Upper lobe of left lung (tissue), 6 donors: Measurements from ENCODE around the gene MLXIPL. TPM values are rescaled to one million over a fixed set of nuclear protein-coding genes. Genes with fewer than 3 reads are reported as not detected.
A peak's percentile ranks its signal among the peaks of the same experiment; 100 is the strongest.
"Not testable (repeated sequence)": the region's sequence is repeated elsewhere in the genome, so short reads cannot be mapped to it uniquely, and the experiment has no call there.

Experiments
- ATAC-seq, 2 donors: fragments of 200-7000 bp; cut with Tn5 transposase; one replicate each; pipeline ENCODE4 v1.9.1; 2022; ENCODE audit warnings: mild to moderate bottlenecking in 2 of 2, moderate library complexity in 2 of 2; ENCODE audit not compliant: low FRiP score in 2 of 2
- DNase-seq, 2 donors: peaks; one replicate each; pipeline ENCODE4 v3.0.0-alpha.2; 2019 to 2020
- H3K27ac ChIP-seq, 4 donors: fragments of 200-600 bp; sonication (generic); one replicate each; pipeline ENCODE4 v1.5.1; 2016 to 2019
- H3K27me3 ChIP-seq, 4 donors: fragments of 200-600 bp; sonication (generic); one replicate each; pipeline ENCODE4 v1.5.1; 2017 to 2019
- H3K36me3 ChIP-seq, 4 donors: fragments of 200-600 bp; sonication (generic); one replicate each; pipeline ENCODE4 v1.5.1; 2016 to 2019
- H3K4me1 ChIP-seq, 4 donors: fragments of 200-600 bp; sonication (generic); one replicate each; pipeline ENCODE4 v1.5.1; 2018 to 2019
- H3K4me3 ChIP-seq, 4 donors: fragments of 200-600 bp; sonication (generic); one replicate each; pipeline ENCODE4 v1.5.1; 2017 to 2019; ENCODE audit warnings: mild to moderate bottlenecking in 2 of 4, moderate library complexity in 1 of 4
- H3K9me3 ChIP-seq, 4 donors: fragments of 200-600 bp; sonication (generic); one replicate each; pipeline ENCODE4 v1.5.1; 2018 to 2019
- CTCF ChIP-seq, 6 experiments: fragments of 450-650 bp in 4 of 6; fragments of 200-600 bp in 2 of 6; sonication (generic) in 2 of 6; IDR thresholded peaks; one replicate each; pipeline ENCODE4 v1.5.1; 2016 to 2019; ENCODE audit warnings: antibody characterized with exemption in 6 of 6
- EP300 ChIP-seq, 4 donors: sonication (generic); formaldehyde crosslinking; IDR thresholded peaks; one replicate each; pipeline ENCODE4 v1.5.1; 2017; ENCODE audit warnings: antibody characterized with exemption in 4 of 4, control low read depth in 2 of 4
- POLR2A ChIP-seq, 4 donors: fragments of 450-650 bp; IDR thresholded peaks; one replicate each; pipeline ENCODE4 v1.5.1; 2016 to 2017; ENCODE audit warnings: antibody characterized with exemption in 4 of 4, mild to moderate bottlenecking in 2 of 4
- POLR2AphosphoS5 ChIP-seq, 2 donors: sonication (generic); formaldehyde crosslinking; IDR thresholded peaks; one replicate each; pipeline ENCODE4 v1.5.1; 2017; ENCODE audit warnings: antibody characterized with exemption in 2 of 2
- WGBS, 2 donors: methylation state at CpG; one replicate each; pipeline ENCODE4 v1.1.5; 2017 to 2018; 5-methylcytosine and 5-hydroxymethylcytosine counted together
- total RNA-seq, 6 donors: library from RNA; depleted of rRNA in 4 of 6; stranded (reverse); fragments of >200 nt in 4 of 6; gene quantifications; one replicate each; pipeline versions ENCODE4 v1.1.0 to v1.2.1, GENCODE V29; 2016 to 2021
- donor health status: DM: no; HTN: no; CAD: no; lungs with moderate emphysema.
- donor health status: DM: no; HTN: yes; CAD: no; lungs with severe emphysema.

MLXIPL gene
- total RNA-seq, 6 donors from 2014 or later, result 8.1 to 39.8 (median 14.4) TPM

- ATAC-seq (no peak), DNase-seq (peak in 1 of 2 donors; percentile 73)
- WGBS, 2 donors, result 100% methylated on average over 22 of the region's 22 CpGs; no CpG with 5 or more reads in 1 of the 2 donors
- Histone ChIP-seq H3K36me3 (peaks cover 28 to 58% (median 49%) of the 10 kb centered on the region in 4 donors), H3K27ac (no peak overlapping the region), H3K4me1 (peaks cover 3 to 8% (median 5%) of the 10 kb centered on the region in 4 donors), H3K4me3 (no peak overlapping the region), H3K9me3 (no peaks in the 10 kb centered on the region), H3K27me3 (no peaks in the 10 kb centered on the region)
- TF ChIP-seq POLR2A (IDR thresholded peaks at IDR 0.05), result no peak
- TF ChIP-seq CTCF (IDR thresholded peaks at IDR 0.05), result no peak
- no peak for TF ChIP-seq POLR2AphosphoS5 (IDR thresholded peaks at IDR 0.05)
- no peak for TF ChIP-seq EP300 (IDR thresholded peaks at IDR 0.05)
These were observed 53.8 kb downstream of the MLXIPL start for GRCh38 chr7:73570521-73570920.

DNA sequence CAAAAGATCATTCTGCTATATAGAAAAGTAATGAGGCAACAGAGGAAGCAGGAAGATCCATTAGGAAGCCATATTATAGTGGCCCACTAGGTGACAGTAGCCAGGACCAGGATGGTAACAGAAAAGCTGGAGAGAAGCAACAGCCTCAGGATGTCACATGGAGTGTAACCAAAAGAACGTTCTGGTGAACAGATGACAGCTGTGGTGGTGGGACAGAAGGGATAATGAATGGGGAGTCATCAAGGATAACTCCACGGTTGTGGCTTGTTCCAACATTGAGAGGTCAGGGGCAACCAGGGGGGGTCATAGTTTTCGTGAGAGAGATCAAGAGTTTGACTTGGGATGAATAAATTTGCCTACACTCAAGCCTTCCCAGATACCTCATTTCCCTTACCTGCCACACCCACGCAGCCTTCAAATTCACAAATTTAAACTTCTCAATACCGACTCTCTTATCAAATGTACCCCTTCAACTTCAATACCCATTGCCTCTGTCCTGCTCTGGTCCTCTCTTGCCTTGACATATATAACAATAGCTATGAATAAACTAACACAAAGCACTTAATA lies 55.2 kb downstream of the MLXIPL start:
- Histone ChIP-seq H3K27me3 (no peaks in the 10 kb centered on the region), H3K4me3 (no peak overlapping the region), H3K4me1 (peaks cover 3 to 8% (median 5%) of the 10 kb centered on the region in 4 donors), H3K27ac (no peak overlapping the region), H3K36me3 (peaks cover 28 to 49% (median 44%) of the 10 kb centered on the region in 4 donors), H3K9me3 (no peaks in the 10 kb centered on the region)
- no peak for TF ChIP-seq POLR2A (IDR thresholded peaks at IDR 0.05)
- no peak for TF ChIP-seq POLR2AphosphoS5 (IDR thresholded peaks at IDR 0.05)
- no peak for TF ChIP-seq EP300 (IDR thresholded peaks at IDR 0.05)
- no peak for TF ChIP-seq CTCF (IDR thresholded peaks at IDR 0.05)
- 84 to 86% methylated on average over 5 of the region's 5 CpGs for WGBS, 2 donors
- ATAC-seq, result no peak
- DNase-seq, result no peak

DNA sequence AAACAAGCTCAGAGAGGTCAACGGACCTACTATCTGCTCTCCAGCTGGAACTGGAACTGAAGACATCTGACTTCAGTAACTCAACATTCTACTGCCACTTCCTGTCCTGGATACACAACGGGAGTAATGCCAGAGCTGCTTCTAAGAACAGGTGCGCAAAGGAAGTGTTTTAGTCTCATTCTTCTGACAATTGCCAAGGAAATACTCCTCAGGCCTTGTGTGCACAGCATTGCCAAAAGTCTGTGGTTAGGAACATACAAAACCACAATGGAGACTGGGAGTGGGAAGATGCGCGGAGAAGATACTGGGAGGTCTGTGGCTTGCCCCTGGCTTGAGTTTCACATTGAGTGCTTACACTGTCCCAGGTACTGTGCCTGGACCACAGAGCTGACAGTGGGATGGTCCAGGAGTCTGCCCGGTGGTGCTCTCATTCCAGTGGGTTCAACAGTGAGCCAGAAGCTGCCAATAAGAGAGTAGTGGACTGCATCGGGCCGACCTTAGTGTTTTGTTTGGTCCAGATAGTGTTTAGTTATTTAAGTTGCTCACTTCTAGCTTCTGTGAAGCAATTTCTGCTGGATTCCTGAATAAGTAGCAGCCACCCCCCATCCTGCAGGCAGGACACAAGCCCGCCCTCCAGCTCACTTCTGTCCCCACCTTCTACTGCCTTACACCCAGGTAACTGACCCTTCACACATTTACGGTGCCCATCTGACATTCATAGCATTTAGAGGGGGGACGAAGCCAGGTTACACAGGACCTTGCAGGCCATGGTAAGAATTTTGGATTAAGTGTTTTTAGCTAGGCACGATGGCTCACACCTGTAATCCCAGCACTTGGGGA lies 56.3 kb downstream of the MLXIPL start:
- peaks cover 3 to 8% (median 5%) of the 10 kb centered on the region in 4 donors for H3K4me1 ChIP-seq
- TF ChIP-seq CTCF (IDR thresholded peaks at IDR 0.05), result no peak
- no peak for TF ChIP-seq POLR2AphosphoS5 (IDR thresholded peaks at IDR 0.05)
- no peak for TF ChIP-seq EP300 (IDR thresholded peaks at IDR 0.05)
- TF ChIP-seq POLR2A (IDR thresholded peaks at IDR 0.05), result no peak
- DNase-seq (no peak), ATAC-seq (no peak)
- no peaks in the 10 kb centered on the region for H3K9me3 ChIP-seq
- peak overlapping the region in 1 of 4 donors; percentile 15 for H3K27ac ChIP-seq
- H3K27me3 ChIP-seq, result no peaks in the 10 kb centered on the region
- H3K36me3 ChIP-seq, result peaks cover 18 to 39% (median 34%) of the 10 kb centered on the region in 4 donors
- 74% methylated on average over 11 to 12 of the region's 12 CpGs for WGBS, 2 donors
- no peak overlapping the region for H3K4me3 ChIP-seq

GRCh38 chr7:73567140-73567539 lies 57.2 kb downstream of the MLXIPL start:
- TF ChIP-seq CTCF (IDR thresholded peaks at IDR 0.05) (no peak), POLR2A (IDR thresholded peaks at IDR 0.05) (no peak), EP300 (IDR thresholded peaks at IDR 0.05) (no peak), POLR2AphosphoS5 (IDR thresholded peaks at IDR 0.05) (no peak)
- Histone ChIP-seq H3K27ac (no peak overlapping the region), H3K4me3 (no peak overlapping the region), H3K4me1 (peaks cover 3 to 8% (median 5%) of the 10 kb centered on the region in 4 donors), H3K36me3 (peaks cover 17 to 30% (median 24%) of the 10 kb centered on the region in 4 donors), H3K9me3 (no peaks in the 10 kb centered on the region), H3K27me3 (no peaks in the 10 kb centered on the region)
- WGBS, 2 donors, result 88 to 89% methylated on average over 4 of the region's 4 CpGs
- DNase-seq, result no peak
- no peak for ATAC-seq

DNA sequence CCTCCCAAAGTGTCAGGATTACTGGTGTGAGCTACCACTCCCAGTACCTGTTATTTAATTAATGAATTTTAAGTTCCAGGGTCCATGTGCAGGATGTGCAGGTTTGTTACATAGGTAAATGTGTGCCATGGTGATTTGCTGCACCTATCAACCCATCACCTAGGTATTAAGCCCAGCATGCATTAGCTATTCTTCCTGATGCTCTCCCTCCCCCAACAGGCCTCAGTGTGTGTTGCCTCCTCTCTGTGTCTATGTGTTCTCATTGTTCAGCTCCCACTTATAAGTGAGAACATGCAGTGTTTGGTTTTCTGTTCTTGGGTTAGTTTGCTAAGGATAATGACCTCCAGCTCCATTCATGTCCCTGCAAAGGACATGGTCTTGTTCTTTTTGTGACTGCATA lies 57.9 kb downstream of the MLXIPL start:
- H3K27ac ChIP-seq, result peak overlapping the region in 3 of 4 donors; percentile 32 to 53 (median 39)
- not testable (repeated sequence) for DNase-seq, H3K27me3 ChIP-seq, ATAC-seq, H3K4me1 ChIP-seq, H3K9me3 ChIP-seq
- H3K36me3 ChIP-seq, result peaks cover 16 to 22% (median 18%) of the 10 kb centered on the region in 4 donors
- H3K4me3 ChIP-seq, result peak overlapping the region in 3 of 4 donors; percentile 24 to 40 (median 37)
